ENCODE results near the gene DBNDD1. TPM values are rescaled to one million over a fixed set of nuclear protein-coding genes. Genes with fewer than 3 reads are reported as not detected.

Gene DBNDD1
- total RNA-seq, 2 donors from 2014 or later, result 5.3 to 7.7 TPM

- H3K27ac ChIP-seq, result no peak overlapping the region
- peaks cover 6 to 10% of the 10 kb centered on the region in 2 donors for H3K36me3 ChIP-seq
- no peaks in the 10 kb centered on the region for H3K27me3 ChIP-seq (replicated peaks; ENCODE audit: insufficient read depth)
- no peak overlapping the region for H3K4me3 ChIP-seq
- H3K4me1 ChIP-seq (replicated peaks), result no peaks in the 10 kb centered on the region
- no peak for DNase-seq (ENCODE audit: low spot score)
- H3K9me3 ChIP-seq, result no peaks in the 10 kb centered on the region
- TF ChIP-seq POLR2AphosphoS5 (IDR thresholded peaks at IDR 0.05) (no peak), POLR2A (IDR thresholded peaks at IDR 0.05) (no peak), CTCF (IDR thresholded peaks at IDR 0.05) (no peak)
- intact Hi-C loops (cut with DNase I), result no loop called here
- WGBS, result 97% methylated on average over 7 of the region's 7 CpGs
These were observed 35.0 kb downstream of the DBNDD1 start for GRCh38 chr16:89984216-89984615.

GRCh38 chr16:89983536-89983935 is 35.7 kb downstream of the DBNDD1 start:
- intact Hi-C loops (cut with DNase I), result no loop called here
- WGBS, result 90% methylated on average over 15 of the region's 15 CpGs
- TF ChIP-seq POLR2AphosphoS5 (IDR thresholded peaks at IDR 0.05) (no peak), CTCF (IDR thresholded peaks at IDR 0.05) (no peak), POLR2A (IDR thresholded peaks at IDR 0.05) (no peak)
- Histone ChIP-seq H3K9me3 (no peaks in the 10 kb centered on the region), H3K4me1 (replicated peaks) (no peaks in the 10 kb centered on the region), H3K4me3 (no peak overlapping the region), H3K36me3 (peaks cover 6 to 10% of the 10 kb centered on the region in 2 donors), H3K27ac (no peak overlapping the region), H3K27me3 (replicated peaks; ENCODE audit: insufficient read depth) (no peaks in the 10 kb centered on the region)
- no peak for DNase-seq (ENCODE audit: low spot score)

GRCh38 chr16:89982318-89982717 is 36.9 kb downstream of the DBNDD1 start:
- Histone ChIP-seq H3K4me1 (replicated peaks) (no peaks in the 10 kb centered on the region), H3K27me3 (replicated peaks; ENCODE audit: insufficient read depth) (no peaks in the 10 kb centered on the region), H3K36me3 (peaks cover 6 to 10% of the 10 kb centered on the region in 2 donors), H3K9me3 (no peaks in the 10 kb centered on the region), H3K4me3 (no peak overlapping the region), H3K27ac (no peak overlapping the region)
- TF ChIP-seq POLR2A (IDR thresholded peaks at IDR 0.05), result no peak
- TF ChIP-seq POLR2AphosphoS5 (IDR thresholded peaks at IDR 0.05), result no peak
- DNase-seq (ENCODE audit: low spot score), result no peak
- 78% methylated on average over 9 of the region's 9 CpGs for WGBS
- intact Hi-C loops (cut with DNase I), result no loop called here

- no peak for TF ChIP-seq POLR2AphosphoS5 (IDR thresholded peaks at IDR 0.05)
- TF ChIP-seq POLR2A (IDR thresholded peaks at IDR 0.05), result no peak
- no peak for TF ChIP-seq CTCF (IDR thresholded peaks at IDR 0.05)
- Histone ChIP-seq H3K27me3 (replicated peaks; ENCODE audit: insufficient read depth) (no peaks in the 10 kb centered on the region), H3K4me1 (replicated peaks) (no peaks in the 10 kb centered on the region), H3K4me3 (no peak overlapping the region), H3K36me3 (peaks cover 6 to 10% of the 10 kb centered on the region in 2 donors), H3K9me3 (no peaks in the 10 kb centered on the region), H3K27ac (no peak overlapping the region)
- 88% methylated on average over 8 of the region's 8 CpGs for WGBS
- no peak for DNase-seq (ENCODE audit: low spot score)
- intact Hi-C loops (cut with DNase I), result no loop called here
These were observed 37.8 kb downstream of the DBNDD1 start for GRCh38 chr16:89981414-89981813.

- no peak for DNase-seq (ENCODE audit: low spot score)
- Histone ChIP-seq H3K4me3 (no peak overlapping the region), H3K36me3 (no peaks in the 10 kb centered on the region), H3K9me3 (no peaks in the 10 kb centered on the region), H3K27ac (no peak overlapping the region), H3K27me3 (replicated peaks; ENCODE audit: insufficient read depth) (no peaks in the 10 kb centered on the region), H3K4me1 (replicated peaks) (no peaks in the 10 kb centered on the region)
- intact Hi-C loops (cut with DNase I), result no loop called here
- no peak for TF ChIP-seq POLR2A (IDR thresholded peaks at IDR 0.05)
- no peak for TF ChIP-seq POLR2AphosphoS5 (IDR thresholded peaks at IDR 0.05)
- no peak for TF ChIP-seq CTCF (IDR thresholded peaks at IDR 0.05)
- 90% methylated on average over 2 of the region's 2 CpGs for WGBS
These were observed 44.4 kb downstream of the DBNDD1 start for GRCh38 chr16:89974870-89975269.
